Fibroblast of the aortic adventitia (primary cell): Measurements from ENCODE around the gene VANGL2. TPM values are rescaled to one million over a fixed set of nuclear protein-coding genes. Genes with fewer than 3 reads are reported as not detected.

ENCODE experiments used
- DNase-seq: peaks from one replicate; pipeline ENCODE4 v3.0.0-alpha.2; 2010; ENCODE audit warnings: low read depth
- H3K4me3 ChIP-seq: 2 replicates; pipeline ENCODE4 v1.5.1; 2011; ENCODE audit warnings: low read depth, mild to moderate bottlenecking, control low read depth, low read length, moderate library complexity
- CTCF ChIP-seq: IDR thresholded peaks from 2 replicates; pipeline ENCODE4 v1.5.1; 2011; ENCODE audit warnings: mild to moderate bottlenecking, low read length, control low read depth, inconsistent platforms; ENCODE audit not compliant: insufficient read depth
- total RNA-seq: library from RNA; depleted of rRNA; stranded (reverse); fragments of >200 nt; gene quantifications from 2 replicates; pipeline ENCODE4 v1.2.3, GENCODE V29; 2012; ENCODE audit warnings: low replicate concordance

Gene VANGL2
- total RNA-seq, 1 donor, result not detected

GRCh38 chr1:160405331-160405877 is 5.0 kb downstream of the VANGL2 start:
- no peak for DNase-seq
- H3K4me3 ChIP-seq, result no peak overlapping the region
- TF ChIP-seq CTCF, result no peak

GRCh38 chr1:160406131-160406968 is 6.0 kb downstream of the VANGL2 start:
- no peak overlapping the region for H3K4me3 ChIP-seq

GRCh38 chr1:160407839-160408801 is 7.8 kb downstream of the VANGL2 start:
- DNase-seq, result no peak
- TF ChIP-seq CTCF, result no peak
- H3K4me3 ChIP-seq, result no peak overlapping the region

More at GRCh38 chr1:160406131-160406968, 6.0 kb downstream of the VANGL2 start:
- TF ChIP-seq CTCF, result no peak
- DNase-seq, result no peak

- H3K4me3 ChIP-seq, result no peak overlapping the region
- no peak for TF ChIP-seq CTCF
- no peak for DNase-seq
These were observed 8.5 kb downstream of the VANGL2 start for GRCh38 chr1:160408864-160409263.

- no peak overlapping the region for H3K4me3 ChIP-seq
- no peak for TF ChIP-seq CTCF
- DNase-seq, result no peak
These were observed 9.1 kb downstream of the VANGL2 start for GRCh38 chr1:160409486-160409885.

GRCh38 chr1:160410406-160411005 is 10.1 kb downstream of the VANGL2 start:
- no peak for TF ChIP-seq CTCF
- H3K4me3 ChIP-seq, result no peak overlapping the region
- peak; percentile 33 for DNase-seq
